Trophoblast cell (in vitro differentiated cells and primary cell): ENCODE measurements around the gene PGM1.

Experiments used
- DNase-seq, 2 donors: peaks; one replicate each; pipeline ENCODE4 v3.0.0-alpha.2; 2016
- H2AFZ ChIP-seq: 2 replicates; pipeline ENCODE4 v1.6.1; 2013; ENCODE audit warnings: low read length, moderate library complexity, mild to moderate bottlenecking; ENCODE audit not compliant: insufficient read depth, poor library complexity
- H2AK5ac ChIP-seq: 2 replicates; pipeline ENCODE4 v1.6.1; 2013; ENCODE audit warnings: mild to moderate bottlenecking, low read length
- H2BK120ac ChIP-seq: 2 replicates; pipeline ENCODE4 v1.6.1; 2013; ENCODE audit warnings: low read length, mild to moderate bottlenecking, moderate library complexity; ENCODE audit not compliant: insufficient read depth, poor library complexity
- H2BK12ac ChIP-seq: 2 replicates; pipeline ENCODE4 v1.6.1; 2013; ENCODE audit warnings: mild to moderate bottlenecking, low read length, moderate library complexity
- H2BK5ac ChIP-seq: 2 replicates; pipeline ENCODE4 v1.6.1; 2013; ENCODE audit warnings: low read length, low read depth, moderate library complexity, mild to moderate bottlenecking; ENCODE audit not compliant: poor library complexity
- H3K14ac ChIP-seq: 2 replicates; pipeline ENCODE4 v1.6.1; 2013; ENCODE audit warnings: mild to moderate bottlenecking, low read length
- H3K18ac ChIP-seq: 2 replicates; pipeline ENCODE4 v1.6.1; 2013; ENCODE audit warnings: mild to moderate bottlenecking, low read length
- H3K23ac ChIP-seq: 2 replicates; pipeline ENCODE4 v1.6.1; 2013; ENCODE audit warnings: low read length
- H3K27ac ChIP-seq: 2 replicates; pipeline ENCODE4 v1.5.1; 2013; ENCODE audit warnings: low read depth, mild to moderate bottlenecking, inconsistent platforms, low read length, moderate library complexity
- H3K27me3 ChIP-seq: 2 replicates; pipeline ENCODE4 v1.6.1; 2013; ENCODE audit warnings: inconsistent platforms, mild to moderate bottlenecking, low read length, moderate library complexity; ENCODE audit not compliant: insufficient read depth
- H3K36me3 ChIP-seq, 2 experiments: 1 replicate in 1 of 2; 2 replicates in 1 of 2; pipeline ENCODE4 v1.6.1; 2013; ENCODE audit warnings: low read length in 2 of 2, mild to moderate bottlenecking in 2 of 2, moderate library complexity in 1 of 2; ENCODE audit not compliant: insufficient read depth in 2 of 2, control insufficient read depth in 1 of 2
- H3K4ac ChIP-seq: 2 replicates; pipeline ENCODE4 v1.6.1; 2013; ENCODE audit warnings: low read depth, mild to moderate bottlenecking, low read length, moderate library complexity
- H3K4me1 ChIP-seq, 2 experiments: 1 replicate in 1 of 2; 2 replicates in 1 of 2; pipeline ENCODE4 v1.6.1; 2013; ENCODE audit warnings: low read length in 2 of 2, mild to moderate bottlenecking in 2 of 2, moderate library complexity in 1 of 2; ENCODE audit not compliant: insufficient read depth in 2 of 2, control insufficient read depth in 1 of 2
- H3K4me2 ChIP-seq: 2 replicates; pipeline ENCODE4 v1.6.1; 2013; ENCODE audit warnings: inconsistent platforms, mild to moderate bottlenecking, low read length, moderate library complexity
- H3K4me3 ChIP-seq: 2 replicates; pipeline ENCODE4 v1.5.1; 2013; ENCODE audit warnings: mild to moderate bottlenecking, low read depth, low read length, inconsistent platforms
- H3K79me1 ChIP-seq: one replicate; pipeline ENCODE4 v1.6.1; 2013; ENCODE audit warnings: low read length
- H3K79me2 ChIP-seq: 2 replicates; pipeline ENCODE4 v1.6.1; 2013; ENCODE audit warnings: low read length, mild to moderate bottlenecking; ENCODE audit not compliant: control insufficient read depth, insufficient read depth, poor library complexity
- H3K9ac ChIP-seq: 2 replicates; pipeline ENCODE4 v1.6.1; 2013; ENCODE audit warnings: mild to moderate bottlenecking, low read length
- H3K9me3 ChIP-seq: 2 replicates; pipeline ENCODE4 v1.6.1; 2013; ENCODE audit warnings: low read depth, mild to moderate bottlenecking, control low read depth, inconsistent platforms, low read length; ENCODE audit not compliant: insufficient read depth
- H4K12ac ChIP-seq: 2 replicates; pipeline ENCODE4 v1.6.1; 2013; ENCODE audit warnings: low read depth, mild to moderate bottlenecking, low read length, moderate library complexity
- H4K8ac ChIP-seq: 2 replicates; pipeline ENCODE4 v1.6.1; 2013; ENCODE audit warnings: low read depth, mild to moderate bottlenecking, low read length, moderate library complexity
- H4K91ac ChIP-seq: one replicate; pipeline ENCODE4 v1.6.1; 2013; ENCODE audit warnings: low read depth, mild to moderate bottlenecking, low read length, moderate library complexity
- WGBS: extraction: QIAGEN DNeasy Blood & Tissue Kit; methylation state at CpG from one replicate; pipeline ENCODE4 v1.1.7; 2013; ENCODE audit warnings: missing lambda C conversion rate; ENCODE audit not compliant: insufficient read length, insufficient coverage; ENCODE audit errors: extremely low coverage; 5-methylcytosine and 5-hydroxymethylcytosine counted together

PGM1 gene

DNA sequence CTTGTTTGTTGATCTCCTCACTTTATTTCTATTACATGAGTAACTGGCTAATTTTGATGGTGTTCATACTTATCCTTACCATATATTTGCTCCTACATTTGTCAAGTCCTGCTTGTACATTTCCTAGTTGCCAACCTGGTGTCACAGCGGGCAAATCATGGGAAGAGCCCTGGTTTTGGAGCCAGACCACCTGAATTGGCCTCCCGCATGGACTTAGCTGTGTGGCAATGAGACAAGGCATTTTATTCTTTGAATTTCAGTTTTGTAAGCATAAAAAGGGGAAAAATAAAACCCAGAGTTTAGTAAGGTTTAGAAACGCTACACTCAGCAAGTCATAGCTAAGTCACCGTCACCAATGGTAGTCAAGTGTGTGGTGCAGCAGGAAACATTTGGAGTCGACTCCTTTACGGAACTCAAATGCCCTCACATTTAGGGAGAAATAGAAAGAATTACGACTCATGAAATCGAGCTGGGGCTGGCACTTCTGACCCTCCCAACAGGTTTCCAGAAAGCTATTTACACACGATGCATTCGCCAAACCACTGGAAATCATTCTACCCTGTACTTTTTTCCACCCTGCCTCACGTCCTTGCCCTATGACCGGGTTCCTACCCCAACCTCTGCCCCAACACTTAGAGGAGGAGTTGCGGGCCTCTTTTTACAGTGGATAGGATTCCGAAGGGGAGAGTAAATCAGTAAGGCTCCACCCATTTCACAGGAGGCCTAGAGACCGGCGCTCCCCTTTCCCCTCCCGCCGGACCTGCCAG is 492 bp upstream of the PGM1 start:
- Histone ChIP-seq H3K9me3 (no peaks in the 10 kb centered on the region), H4K12ac (no peak overlapping the region), H3K4me1 (peaks cover 0 to 3% of the 10 kb centered on the region in 2 experiments), H3K4me2 (peak overlapping the region; percentile 66), H2BK5ac (no peak overlapping the region), H3K23ac (no peak overlapping the region), H2AFZ (peak overlapping the region; percentile 77), H4K8ac (no peak overlapping the region), H3K18ac (peak overlapping the region; percentile 42), H3K27me3 (no peaks in the 10 kb centered on the region), H2BK120ac (no peak overlapping the region), H3K9ac (peak overlapping the region; percentile 42), H3K14ac (no peak overlapping the region), H3K4ac (no peak overlapping the region), H2BK12ac (no peak overlapping the region), H4K91ac (no peak overlapping the region), H3K4me3 (peak overlapping the region; percentile 90), H3K79me2 (no peaks in the 10 kb centered on the region), H3K27ac (no peak overlapping the region), H3K79me1 (peaks cover 9% of the 10 kb centered on the region), H3K36me3 (no peaks in the 10 kb centered on the region), H2AK5ac (no peak overlapping the region)
- peak; percentile 52 to 65 for DNase-seq
- no CpG with 5 or more reads among the region's 18 CpGs for WGBS

GRCh38 chr1:63593886-63594605 is 835 bp downstream of the PGM1 start:
- H3K27ac ChIP-seq = peak overlapping the region; percentile 22
- peak overlapping the region; percentile 7 for H3K4ac ChIP-seq
- H4K91ac ChIP-seq = no peak overlapping the region
- peak overlapping the region; percentile 90 for H3K4me3 ChIP-seq
- no peak overlapping the region for H2AK5ac ChIP-seq
- H3K36me3 ChIP-seq = no peaks in the 10 kb centered on the region
- no peak overlapping the region for H3K23ac ChIP-seq
- WGBS = no CpG with 5 or more reads among the region's 55 CpGs
- peak overlapping the region; percentile 29 for H3K14ac ChIP-seq
- DNase-seq = peak; percentile 90 to 96
- no peak overlapping the region for H2BK5ac ChIP-seq
- no peak overlapping the region for H2BK12ac ChIP-seq
- H3K9me3 ChIP-seq = no peaks in the 10 kb centered on the region
- peaks cover 9% of the 10 kb centered on the region for H3K79me1 ChIP-seq
- H3K79me2 ChIP-seq = no peaks in the 10 kb centered on the region
- H3K4me1 ChIP-seq = peaks cover 0 to 3% of the 10 kb centered on the region in 2 experiments
- H3K18ac ChIP-seq = peak overlapping the region; percentile 51
- H3K9ac ChIP-seq = peak overlapping the region; percentile 44
- peak overlapping the region; percentile 66 for H3K4me2 ChIP-seq
- peak overlapping the region; percentile 77 for H2AFZ ChIP-seq
- peak overlapping the region; percentile 4 for H2BK120ac ChIP-seq
- peak overlapping the region; percentile 85 for H4K8ac ChIP-seq
- no peaks in the 10 kb centered on the region for H3K27me3 ChIP-seq
- peak overlapping the region; percentile 50 for H4K12ac ChIP-seq

GRCh38 chr1:63595435-63595834 is 2.2 kb downstream of the PGM1 start:
- WGBS = no CpG with 5 or more reads among the region's 1 CpG
- Histone ChIP-seq H3K27ac (no peak overlapping the region), H2BK120ac (no peak overlapping the region), H3K23ac (no peak overlapping the region), H3K27me3 (no peaks in the 10 kb centered on the region), H2BK12ac (no peak overlapping the region), H3K9ac (no peak overlapping the region), H2AK5ac (no peak overlapping the region), H3K79me1 (peaks cover 9% of the 10 kb centered on the region), H3K14ac (no peak overlapping the region), H3K4me1 (peaks cover 0 to 3% of the 10 kb centered on the region in 2 experiments), H3K36me3 (no peaks in the 10 kb centered on the region), H2BK5ac (no peak overlapping the region), H4K12ac (no peak overlapping the region), H4K8ac (no peak overlapping the region), H3K4me2 (no peak overlapping the region), H3K9me3 (no peaks in the 10 kb centered on the region), H3K18ac (no peak overlapping the region), H4K91ac (no peak overlapping the region), H3K4me3 (no peak overlapping the region), H2AFZ (no peak overlapping the region), H3K4ac (no peak overlapping the region), H3K79me2 (no peaks in the 10 kb centered on the region)
- no peak for DNase-seq

DNA sequence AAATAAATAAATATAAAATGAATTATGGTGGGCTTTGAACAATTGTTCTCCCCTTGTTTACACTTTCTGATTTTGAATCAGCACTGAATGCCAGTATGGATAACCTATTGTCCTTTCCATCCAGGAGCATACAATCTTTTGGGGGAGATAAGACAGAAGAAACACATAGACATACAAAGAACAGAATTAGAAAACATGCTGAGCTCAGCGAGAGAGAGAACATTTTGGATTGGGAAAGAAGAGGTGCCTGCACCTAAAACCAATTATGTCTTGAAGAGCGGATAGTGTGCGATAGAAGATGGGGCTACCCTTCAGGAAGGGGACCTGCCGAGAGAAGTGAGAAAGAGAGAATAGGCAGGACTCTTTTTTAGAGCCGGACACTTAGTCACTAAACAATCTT is 6.6 kb downstream of the PGM1 start:
- no peak overlapping the region for H4K91ac ChIP-seq
- H3K18ac ChIP-seq = no peak overlapping the region
- no CpG with 5 or more reads among the region's 5 CpGs for WGBS
- H3K4ac ChIP-seq = no peak overlapping the region
- H3K14ac ChIP-seq = no peak overlapping the region
- no peak overlapping the region for H4K8ac ChIP-seq
- H3K79me2 ChIP-seq = no peaks in the 10 kb centered on the region
- no peak overlapping the region for H2AK5ac ChIP-seq
- no peak overlapping the region for H2AFZ ChIP-seq
- H2BK120ac ChIP-seq = no peak overlapping the region
- no peak overlapping the region for H2BK5ac ChIP-seq
- no peak overlapping the region for H3K23ac ChIP-seq
- H3K9me3 ChIP-seq = no peaks in the 10 kb centered on the region
- H3K4me3 ChIP-seq = no peak overlapping the region
- H3K4me1 ChIP-seq = no peaks in the 10 kb centered on the region
- no peaks in the 10 kb centered on the region for H3K36me3 ChIP-seq
- no peak overlapping the region for H3K4me2 ChIP-seq
- no peaks in the 10 kb centered on the region for H3K79me1 ChIP-seq
- H2BK12ac ChIP-seq = no peak overlapping the region
- no peak overlapping the region for H3K27ac ChIP-seq
- no peak overlapping the region for H4K12ac ChIP-seq
- no peak overlapping the region for H3K9ac ChIP-seq
- H3K27me3 ChIP-seq = no peaks in the 10 kb centered on the region
- DNase-seq = no peak
